ENCODE measurements around the gene MCTP1. TPM values are rescaled to one million over a fixed set of nuclear protein-coding genes. Genes with fewer than 3 reads are reported as not detected.

Gene MCTP1
- polyA plus RNA-seq, 1 donor (not counting 4 experiments of a cell fraction or from before 2014, with no cell fraction given), result 4.9 TPM

- TF ChIP-seq CTCF (optimal IDR thresholded peaks at IDR 0.05 in 1 of 3, IDR thresholded peaks at IDR 0.05 in 1 of 3, conservative IDR thresholded peaks at IDR 0.05 in 1 of 3; ENCODE audit: extremely low read depth in 1 of 3, insufficient read depth in 2 of 3, low read length in 3 of 3) (no peak), EZH2 (IDR thresholded peaks at IDR 0.05; ENCODE audit: low read length) (no peak)
- no peaks in the 10 kb centered on the region for H3K9me3 ChIP-seq (ENCODE audit: control insufficient read depth, low read depth, low read length)
- H3K36me3 ChIP-seq (ENCODE audit: control insufficient read depth in 2 of 2, extremely low read depth in 1 of 2, insufficient read depth in 2 of 2, low read length in 2 of 2), result no peaks in the 10 kb centered on the region
- H4K20me1 ChIP-seq (ENCODE audit: control insufficient read depth, extremely low read depth, insufficient read depth, low read length), result no peaks in the 10 kb centered on the region
- H3K27me3 ChIP-seq (ENCODE audit: control insufficient read depth, extremely low read depth, insufficient read depth, low read length), result no peaks in the 10 kb centered on the region
- H3K4me2 ChIP-seq (ENCODE audit: control insufficient read depth, extremely low read depth, insufficient read depth, low read depth, low read length), result no peak overlapping the region
- FAIRE-seq (no peak), DNase-seq (ENCODE audit: low read depth, low spot score) (no peak)
- H3K79me2 ChIP-seq (ENCODE audit: control insufficient read depth, insufficient read depth, low read length), result no peaks in the 10 kb centered on the region
- H3K4me3 ChIP-seq (ENCODE audit: control insufficient read depth in 2 of 3, extremely low read depth in 1 of 3, insufficient read depth in 2 of 3, low read depth in 1 of 3, low read length in 3 of 3), result no peak overlapping the region
- H3K9me1 ChIP-seq (ENCODE audit: control insufficient read depth, extremely low read depth, insufficient read depth, low read length), result no peaks in the 10 kb centered on the region
- no peak overlapping the region for H3K9ac ChIP-seq (ENCODE audit: control insufficient read depth, extremely low read depth, insufficient read depth, low read length)
- no peaks in the 10 kb centered on the region for H3K4me1 ChIP-seq (ENCODE audit: control insufficient read depth, extremely low read depth, insufficient read depth, low read length)
- no peak overlapping the region for H3K27ac ChIP-seq (ENCODE audit: control insufficient read depth, insufficient read depth, low read length)
- H2AFZ ChIP-seq (ENCODE audit: control insufficient read depth, low read length), result no peak overlapping the region
- dilution Hi-C loops (cut with MboI; ENCODE audit: extremely low pct_ligation_motif_present, low sequenced_read_pairs), result no loop called here
These were observed 476.4 kb downstream of the MCTP1 start for GRCh38 chr5:94808497-94808896.

- no peak for FAIRE-seq
- Histone ChIP-seq H2AFZ (ENCODE audit: control insufficient read depth, low read length) (no peak overlapping the region), H3K4me1 (ENCODE audit: control insufficient read depth, extremely low read depth, insufficient read depth, low read length) (no peaks in the 10 kb centered on the region)
These were observed 476.9 kb downstream of the MCTP1 start for GRCh38 chr5:94807985-94808384.

More at GRCh38 chr5:94807985-94808384, 476.9 kb downstream of the MCTP1 start:
- H3K9ac ChIP-seq (ENCODE audit: control insufficient read depth, extremely low read depth, insufficient read depth, low read length), result no peak overlapping the region
- no peak for TF ChIP-seq EZH2 (IDR thresholded peaks at IDR 0.05; ENCODE audit: low read length)
- no peak for TF ChIP-seq CTCF (optimal IDR thresholded peaks at IDR 0.05 in 1 of 3, IDR thresholded peaks at IDR 0.05 in 1 of 3, conservative IDR thresholded peaks at IDR 0.05 in 1 of 3; ENCODE audit: extremely low read depth in 1 of 3, insufficient read depth in 2 of 3, low read length in 3 of 3)
- H3K4me2 ChIP-seq (ENCODE audit: control insufficient read depth, extremely low read depth, insufficient read depth, low read depth, low read length), result no peak overlapping the region
- no peaks in the 10 kb centered on the region for H3K27me3 ChIP-seq (ENCODE audit: control insufficient read depth, extremely low read depth, insufficient read depth, low read length)
- no peaks in the 10 kb centered on the region for H4K20me1 ChIP-seq (ENCODE audit: control insufficient read depth, extremely low read depth, insufficient read depth, low read length)
- H3K9me1 ChIP-seq (ENCODE audit: control insufficient read depth, extremely low read depth, insufficient read depth, low read length), result no peaks in the 10 kb centered on the region
- dilution Hi-C loops (cut with MboI; ENCODE audit: extremely low pct_ligation_motif_present, low sequenced_read_pairs), result no loop called here
- no peak overlapping the region for H3K4me3 ChIP-seq (ENCODE audit: control insufficient read depth in 2 of 3, extremely low read depth in 1 of 3, insufficient read depth in 2 of 3, low read depth in 1 of 3, low read length in 3 of 3)
- H3K36me3 ChIP-seq (ENCODE audit: control insufficient read depth in 2 of 2, extremely low read depth in 1 of 2, insufficient read depth in 2 of 2, low read length in 2 of 2), result no peaks in the 10 kb centered on the region
- no peak overlapping the region for H3K27ac ChIP-seq (ENCODE audit: control insufficient read depth, insufficient read depth, low read length)
- no peak for DNase-seq (ENCODE audit: low read depth, low spot score)
- no peaks in the 10 kb centered on the region for H3K79me2 ChIP-seq (ENCODE audit: control insufficient read depth, insufficient read depth, low read length)
- no peaks in the 10 kb centered on the region for H3K9me3 ChIP-seq (ENCODE audit: control insufficient read depth, low read depth, low read length)
